Activated naive CD4-positive, alpha-beta T cell treated with anti-CD3 and anti-CD28 coated beads, Interleukin-2, amount 50 U/mL, for 24 hours (primary cell): Measurements from ENCODE around the gene SUPT6H.
"Not testable (repeated sequence)": the region's sequence is repeated elsewhere in the genome, so short reads cannot be mapped to it uniquely, and the experiment has no call there.

ENCODE experiments used
- H3K27ac Mint-ChIP-seq: one replicate; pipeline ENCODE4 v1.8.0; 2021; ENCODE audit warnings: mild to moderate bottlenecking, mixed read lengths
- H3K27me3 Mint-ChIP-seq: one replicate; pipeline ENCODE4 v1.8.0; 2021; ENCODE audit warnings: mixed read lengths
- H3K36me3 Mint-ChIP-seq: one replicate; pipeline ENCODE4 v1.8.0; 2021; ENCODE audit warnings: mixed read lengths
- H3K4me1 Mint-ChIP-seq: one replicate; pipeline ENCODE4 v1.8.0; 2021; ENCODE audit warnings: mixed read lengths
- H3K4me3 Mint-ChIP-seq: one replicate; pipeline ENCODE4 v1.8.0; 2021; ENCODE audit warnings: mild to moderate bottlenecking, mixed read lengths
- H3K9me3 Mint-ChIP-seq: one replicate; pipeline ENCODE4 v1.8.0; 2021; ENCODE audit warnings: mixed read lengths

The SUPT6H gene

DNA sequence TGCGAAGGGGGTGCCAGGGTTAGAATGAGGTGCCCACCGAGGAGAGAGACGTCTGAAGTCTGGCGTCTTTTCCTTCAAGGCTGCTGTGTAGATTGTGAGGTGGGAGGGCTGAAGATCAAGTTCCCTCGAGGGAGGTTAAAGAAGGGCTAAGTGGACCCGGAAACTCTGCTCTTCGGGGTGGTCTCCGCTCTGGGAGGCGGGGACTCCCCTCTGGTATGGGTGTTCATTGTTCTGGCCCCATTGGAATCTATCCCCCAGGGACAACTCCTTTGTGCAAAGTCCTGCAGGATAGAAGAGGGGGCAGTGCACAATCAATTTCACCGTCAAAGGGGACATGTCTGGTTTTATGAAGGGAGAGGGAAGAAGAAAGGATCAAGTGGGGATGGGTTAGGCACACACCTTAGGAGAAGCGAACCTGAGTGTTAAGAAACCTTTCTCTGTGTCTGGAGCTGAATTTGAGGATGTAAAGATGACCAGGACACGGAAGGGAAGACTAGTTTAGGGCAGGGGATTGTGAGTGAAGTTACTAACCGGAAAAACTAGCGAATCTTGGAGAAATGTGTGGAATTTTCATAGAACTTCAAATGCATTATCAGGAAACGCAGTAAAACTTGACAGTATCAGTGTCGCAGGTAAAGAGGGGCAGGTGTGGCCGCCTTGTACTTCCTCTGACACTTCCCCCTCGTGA, 56.5 kb downstream of the SUPT6H start:
- Mint-ChIP-seq H3K27me3 (peaks cover 10% of the 10 kb centered on the region), H3K4me1 (peaks cover 25% of the 10 kb centered on the region), H3K27ac (peak overlapping the region; percentile 25), H3K4me3 (peak overlapping the region; percentile 73), H3K9me3 (no peaks in the 10 kb centered on the region), H3K36me3 (peaks cover 23% of the 10 kb centered on the region)

- Mint-ChIP-seq H3K27me3 (peaks cover 10% of the 10 kb centered on the region), H3K4me3 (peak overlapping the region; percentile 100), H3K27ac (peak overlapping the region; percentile 100), H3K4me1 (peaks cover 31% of the 10 kb centered on the region), H3K36me3 (peaks cover 25% of the 10 kb centered on the region), H3K9me3 (no peaks in the 10 kb centered on the region)
Observed at GRCh38 chr17:28719021-28719433, 57.0 kb downstream of the SUPT6H start.

DNA sequence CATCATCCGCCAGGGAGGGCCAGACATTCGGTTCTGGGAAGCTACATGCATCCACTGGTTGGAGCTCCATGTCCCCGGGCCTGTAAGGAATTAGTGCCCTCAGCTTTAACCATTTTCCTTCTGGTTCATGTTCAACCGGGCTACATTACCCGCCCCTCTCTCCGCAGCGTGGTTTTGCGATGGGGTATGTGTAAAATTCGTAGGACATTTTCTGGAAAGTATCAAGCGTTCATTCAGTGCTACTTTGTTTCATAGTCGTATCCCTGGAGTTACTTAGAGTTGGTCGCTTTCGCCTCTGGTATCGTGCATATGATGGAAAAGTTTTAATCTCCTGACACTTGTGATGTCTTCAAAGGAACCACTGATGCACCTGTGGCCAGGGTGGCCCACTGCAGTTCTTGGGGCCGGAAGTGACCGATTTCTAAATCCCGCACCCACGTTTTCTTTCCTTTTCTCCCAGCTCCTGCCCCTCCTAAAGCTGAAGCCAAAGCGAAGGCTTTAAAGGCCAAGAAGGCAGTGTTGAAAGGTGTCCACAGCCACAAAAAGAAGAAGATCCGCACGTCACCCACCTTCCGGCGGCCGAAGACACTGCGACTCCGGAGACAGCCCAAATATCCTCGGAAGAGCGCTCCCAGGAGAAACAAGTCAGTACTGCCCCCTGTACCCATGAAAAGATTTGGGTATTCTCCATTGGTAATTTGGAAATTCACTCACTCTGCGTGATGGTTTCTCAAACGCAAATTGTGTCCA, 58.4 kb downstream of the SUPT6H start:
- H3K9me3 Mint-ChIP-seq: no peaks in the 10 kb centered on the region
- peaks cover 38% of the 10 kb centered on the region for H3K36me3 Mint-ChIP-seq
- H3K27me3 Mint-ChIP-seq: peaks cover 5% of the 10 kb centered on the region
- H3K4me1 Mint-ChIP-seq: peaks cover 45% of the 10 kb centered on the region
- H3K4me3 Mint-ChIP-seq: peak overlapping the region; percentile 100
- peak overlapping the region; percentile 100 for H3K27ac Mint-ChIP-seq

DNA sequence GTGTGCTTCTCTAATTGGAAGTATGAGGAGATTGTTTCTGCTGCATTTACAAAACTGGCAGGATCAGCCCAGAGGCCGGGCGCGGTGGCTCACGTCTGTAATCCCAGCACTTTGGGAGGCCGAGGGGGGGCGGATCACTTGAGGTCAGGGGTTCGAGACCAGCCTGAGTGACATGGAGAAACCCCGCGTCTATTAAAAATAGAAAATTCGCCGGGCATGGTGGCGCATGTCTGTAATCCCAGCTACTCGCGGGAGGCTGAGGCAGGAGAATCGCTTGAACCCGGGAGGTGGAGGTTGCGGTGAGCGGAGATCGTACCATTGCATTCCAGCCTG, 59.0 kb downstream of the SUPT6H start:
- peak overlapping the region; percentile 100 for H3K4me3 Mint-ChIP-seq
- H3K9me3 Mint-ChIP-seq, H3K27me3 Mint-ChIP-seq: not testable (repeated sequence)
- H3K36me3 Mint-ChIP-seq: peaks cover 40% of the 10 kb centered on the region
- H3K4me1 Mint-ChIP-seq: peaks cover 47% of the 10 kb centered on the region
- H3K27ac Mint-ChIP-seq: peak overlapping the region; percentile 100

GRCh38 chr17:28722417-28723158, 60.6 kb downstream of the SUPT6H start:
- H3K36me3 Mint-ChIP-seq: peaks cover 40% of the 10 kb centered on the region

GRCh38 chr17:28723159-28723835, 61.3 kb downstream of the SUPT6H start:
- H3K4me1 Mint-ChIP-seq: peaks cover 48% of the 10 kb centered on the region
- peak overlapping the region; percentile 95 for H3K4me3 Mint-ChIP-seq
- H3K27me3 Mint-ChIP-seq: peaks cover 3% of the 10 kb centered on the region
- H3K9me3 Mint-ChIP-seq: no peaks in the 10 kb centered on the region
- H3K27ac Mint-ChIP-seq: peak overlapping the region; percentile 72
- peaks cover 40% of the 10 kb centered on the region for H3K36me3 Mint-ChIP-seq

More at GRCh38 chr17:28722417-28723158, 60.6 kb downstream of the SUPT6H start:
- Mint-ChIP-seq H3K27me3 (peaks cover 3% of the 10 kb centered on the region), H3K9me3 (no peaks in the 10 kb centered on the region), H3K4me3 (peak overlapping the region; percentile 100), H3K27ac (peak overlapping the region; percentile 65), H3K4me1 (peaks cover 47% of the 10 kb centered on the region)

GRCh38 chr17:28723836-28724499, 62.0 kb downstream of the SUPT6H start:
- H3K27me3 Mint-ChIP-seq, H3K9me3 Mint-ChIP-seq: not testable (repeated sequence)
- peak overlapping the region; percentile 86 for H3K27ac Mint-ChIP-seq
- peaks cover 40% of the 10 kb centered on the region for H3K36me3 Mint-ChIP-seq
- peaks cover 45% of the 10 kb centered on the region for H3K4me1 Mint-ChIP-seq
- peak overlapping the region; percentile 95 for H3K4me3 Mint-ChIP-seq

- Mint-ChIP-seq H3K9me3 (no peaks in the 10 kb centered on the region), H3K4me3 (peak overlapping the region; percentile 95), H3K4me1 (peaks cover 45% of the 10 kb centered on the region), H3K27me3 (no peaks in the 10 kb centered on the region), H3K36me3 (peaks cover 40% of the 10 kb centered on the region), H3K27ac (peak overlapping the region; percentile 86)
Observed at GRCh38 chr17:28724500-28725165, 62.6 kb downstream of the SUPT6H start.

- H3K27me3 Mint-ChIP-seq: no peaks in the 10 kb centered on the region
- peak overlapping the region; percentile 86 for H3K27ac Mint-ChIP-seq
- H3K4me3 Mint-ChIP-seq: peak overlapping the region; percentile 95
- peaks cover 48% of the 10 kb centered on the region for H3K4me1 Mint-ChIP-seq
- H3K9me3 Mint-ChIP-seq: no peaks in the 10 kb centered on the region
- H3K36me3 Mint-ChIP-seq: peaks cover 35% of the 10 kb centered on the region
Observed at GRCh38 chr17:28725166-28725659, 63.2 kb downstream of the SUPT6H start.

DNA sequence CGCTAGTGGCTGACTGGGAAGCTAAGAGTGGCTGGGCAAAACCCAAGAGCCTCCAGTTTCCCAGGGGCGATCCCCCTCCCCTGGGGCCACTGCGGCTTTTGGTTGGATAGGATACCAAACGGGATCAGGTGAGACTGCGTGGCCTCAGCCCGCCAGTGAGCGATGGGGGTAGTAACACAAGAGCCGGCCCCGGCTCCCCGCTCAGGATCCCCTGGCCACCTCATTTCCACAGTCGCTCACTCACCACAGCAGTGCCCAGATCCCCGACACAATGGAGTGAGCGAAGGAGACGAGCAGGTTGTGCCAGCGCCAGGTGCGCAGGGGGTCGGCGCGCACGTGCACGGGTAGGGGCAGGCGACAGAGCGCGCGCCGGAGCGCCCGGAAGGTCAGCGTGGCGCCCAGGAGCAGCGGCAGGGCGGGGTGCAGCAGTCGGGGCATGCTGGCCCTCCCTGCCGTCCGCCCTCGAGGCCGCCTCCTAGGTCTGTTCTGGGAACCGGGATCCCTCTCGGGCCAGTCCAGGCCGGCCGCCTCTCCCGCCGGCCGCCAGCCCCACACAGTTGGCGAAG, 63.7 kb downstream of the SUPT6H start:
- H3K27ac Mint-ChIP-seq: peak overlapping the region; percentile 86
- H3K36me3 Mint-ChIP-seq: peaks cover 30% of the 10 kb centered on the region
- no peaks in the 10 kb centered on the region for H3K27me3 Mint-ChIP-seq
- H3K4me3 Mint-ChIP-seq: peak overlapping the region; percentile 95
- peaks cover 48% of the 10 kb centered on the region for H3K4me1 Mint-ChIP-seq
- no peaks in the 10 kb centered on the region for H3K9me3 Mint-ChIP-seq

GRCh38 chr17:28726226-28726626, 64.2 kb downstream of the SUPT6H start, which contains the start of gene TLCD1:
Gene TLCD1, minus strand, starts transcription at chr17:28726233. Its CDS starts 136 bp downstream, at chr17:28726097.
- peaks cover 48% of the 10 kb centered on the region for H3K4me1 Mint-ChIP-seq
- H3K27ac Mint-ChIP-seq: peak within 1 kb of the TSS; percentile 99
- no peaks in the 10 kb centered on the region for H3K27me3 Mint-ChIP-seq
- H3K4me3 Mint-ChIP-seq: peak within 1 kb of the TSS; percentile 95
- peaks cover 25% of the 10 kb centered on the region for H3K36me3 Mint-ChIP-seq
- H3K9me3 Mint-ChIP-seq: no peaks in the 10 kb centered on the region

GRCh38 chr17:28726627-28727491, 64.9 kb downstream of the SUPT6H start:
- H3K27me3 Mint-ChIP-seq: no peaks in the 10 kb centered on the region
- peak overlapping the region; percentile 95 for H3K4me3 Mint-ChIP-seq
- peaks cover 21% of the 10 kb centered on the region for H3K36me3 Mint-ChIP-seq
- H3K9me3 Mint-ChIP-seq: no peaks in the 10 kb centered on the region
- peak overlapping the region; percentile 99 for H3K27ac Mint-ChIP-seq
- H3K4me1 Mint-ChIP-seq: peaks cover 48% of the 10 kb centered on the region
